ENCODE data around the gene PGGHG.
"Not testable (repeated sequence)": the region's sequence is repeated elsewhere in the genome, so short reads cannot be mapped to it uniquely, and the experiment has no call there.

The PGGHG gene

DNA sequence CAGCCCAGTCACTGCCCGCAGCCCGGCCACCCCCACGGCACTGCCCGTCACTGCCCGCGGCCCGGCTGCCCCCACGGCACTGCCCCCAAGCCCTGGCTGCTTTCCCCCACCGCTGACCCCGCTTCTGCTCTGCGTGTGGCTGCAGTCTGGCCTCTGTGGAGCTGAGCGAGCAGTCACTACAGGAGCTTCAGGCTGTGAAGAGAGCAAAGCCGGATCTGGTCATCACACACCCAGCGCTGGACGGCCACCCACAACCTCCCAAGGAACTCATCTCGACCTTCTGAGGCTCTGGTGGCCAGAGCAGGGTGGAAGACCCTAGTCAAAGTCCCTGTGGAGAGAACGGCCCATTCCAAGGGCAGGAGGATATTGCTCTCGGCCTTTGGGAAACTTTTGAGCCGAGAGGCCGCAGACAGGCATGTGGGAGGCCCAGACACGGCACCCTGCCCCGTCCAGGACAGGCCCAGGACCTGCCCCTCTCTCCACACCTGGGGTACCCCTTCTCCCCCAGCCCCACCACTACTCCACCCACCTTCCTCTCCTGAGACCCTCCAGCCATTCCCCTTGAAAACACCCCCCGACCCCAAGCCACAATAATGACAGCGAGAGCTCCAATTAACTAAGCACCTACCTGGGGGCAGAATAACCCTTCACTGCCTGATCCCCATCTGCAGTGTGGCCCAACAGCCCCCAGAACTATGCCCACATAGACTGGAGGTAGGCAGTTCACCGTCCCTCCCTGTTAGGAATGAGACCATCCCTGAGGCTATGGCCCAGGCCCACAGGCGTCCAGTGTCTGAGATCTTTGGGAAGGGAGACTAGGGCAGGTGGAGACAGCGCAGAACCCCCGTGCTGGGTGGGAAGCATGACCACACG, 3.7 kb upstream of the PGGHG start:
- DNase-seq: no peak

DNA sequence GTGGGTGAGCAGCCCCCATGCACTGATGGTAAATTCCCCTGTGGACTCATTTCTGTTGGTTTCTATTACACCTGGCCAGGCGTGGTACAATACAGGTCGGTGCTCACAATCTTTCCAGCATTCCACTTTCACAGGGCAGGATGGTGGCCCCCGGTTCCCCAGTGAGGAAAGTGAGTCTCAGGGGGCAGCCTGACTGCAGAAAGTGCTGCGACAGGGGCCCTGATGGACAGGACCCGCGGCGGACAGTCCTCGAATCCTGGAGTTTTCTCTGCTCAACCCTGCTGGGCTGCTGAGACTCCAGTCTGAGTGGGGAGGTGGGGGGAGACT, 3.1 kb upstream of the PGGHG start:
- no peak for DNase-seq

DNA sequence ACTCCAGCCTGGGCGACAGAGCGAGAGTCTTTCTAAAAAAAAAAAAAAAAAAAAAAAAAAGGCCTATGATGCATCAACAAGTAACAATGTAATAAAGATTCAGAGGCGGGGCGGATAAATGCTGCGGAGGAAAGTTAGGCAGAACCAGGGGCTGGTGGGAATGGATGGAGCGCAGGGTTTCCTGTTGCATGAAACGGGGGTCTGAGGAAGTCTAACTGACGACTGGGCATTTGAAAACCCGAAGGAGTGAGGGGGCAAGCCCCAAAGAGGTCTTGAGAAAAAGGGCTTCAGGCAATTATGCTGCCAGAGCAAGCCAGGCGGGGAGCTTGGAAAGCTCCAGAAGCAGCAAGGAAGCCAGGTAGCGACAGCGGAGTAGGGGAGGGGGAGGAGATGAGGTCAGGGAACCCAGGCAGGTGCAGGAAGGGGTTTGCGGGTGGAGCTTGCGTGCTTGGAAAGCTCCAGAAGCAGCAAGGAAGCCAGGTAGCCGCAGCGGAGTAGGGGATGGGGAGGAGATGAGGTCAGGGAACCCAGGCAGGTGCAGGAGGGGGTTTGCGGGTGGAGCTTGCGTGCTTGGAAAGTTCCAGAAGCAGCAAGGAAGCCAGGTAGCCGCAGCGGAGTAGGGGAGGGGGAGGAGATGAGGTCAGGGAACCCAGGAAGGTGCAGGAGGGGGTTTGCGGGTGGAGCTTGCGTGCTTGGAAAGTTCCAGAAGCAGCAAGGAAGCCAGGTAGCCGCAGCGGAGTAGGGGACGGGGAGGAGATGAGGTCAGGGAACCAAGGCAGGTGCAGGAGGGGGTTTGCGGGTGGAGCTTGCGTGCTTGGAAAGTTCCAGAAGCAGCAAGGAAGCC, 1.7 kb upstream of the PGGHG start:
- not testable (repeated sequence) for DNase-seq

DNA sequence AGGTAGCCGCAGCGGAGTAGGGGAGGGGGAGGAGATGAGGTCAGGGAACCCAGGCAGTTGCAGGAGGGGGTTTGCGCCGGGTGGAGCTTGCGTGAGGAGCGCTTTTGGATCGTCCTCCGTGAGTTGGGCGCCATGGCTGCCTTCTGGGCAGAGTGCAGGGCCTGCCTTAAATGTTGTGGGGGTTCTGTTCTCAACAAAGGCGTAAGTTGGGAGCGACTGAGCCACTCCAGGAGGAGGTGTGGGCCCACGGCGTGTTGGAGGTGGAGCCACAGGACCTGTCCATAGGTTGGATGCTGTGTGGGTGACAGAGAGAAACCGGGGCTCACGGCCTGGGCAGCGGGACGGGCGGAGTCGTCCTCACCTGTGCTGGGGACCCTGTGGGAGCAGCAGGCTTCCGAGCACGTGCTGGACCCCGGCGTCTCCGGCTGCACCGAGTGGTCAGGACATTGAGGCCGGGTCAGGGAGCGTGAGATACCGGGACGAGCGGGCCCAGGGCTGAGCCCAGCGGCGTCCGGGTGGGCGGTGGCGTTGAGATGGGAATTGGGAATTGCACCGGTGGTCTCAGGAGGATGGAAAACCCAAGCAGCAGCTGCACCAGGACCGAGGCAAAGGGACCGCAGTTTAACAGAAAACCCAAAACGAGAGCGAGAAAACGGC, 977 bp upstream of the PGGHG start:
- DNase-seq: no peak

DNA sequence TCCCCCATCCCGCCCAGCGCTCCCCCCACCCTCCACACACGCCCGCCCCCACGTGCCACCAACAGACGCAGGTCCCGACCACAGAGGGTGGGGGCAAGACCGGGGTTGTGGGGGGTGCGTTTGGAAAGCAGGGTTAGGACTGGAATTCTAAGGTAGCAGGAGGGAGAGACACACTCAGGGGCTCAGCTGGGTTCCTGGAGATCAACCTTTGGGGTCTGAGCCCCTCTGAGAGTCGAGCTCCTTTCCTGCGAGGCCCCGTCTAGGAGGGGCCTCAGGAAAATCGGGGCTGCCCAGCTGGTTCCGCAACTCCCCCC, 429 bp downstream of the PGGHG start:
- DNase-seq: no peak

DNA sequence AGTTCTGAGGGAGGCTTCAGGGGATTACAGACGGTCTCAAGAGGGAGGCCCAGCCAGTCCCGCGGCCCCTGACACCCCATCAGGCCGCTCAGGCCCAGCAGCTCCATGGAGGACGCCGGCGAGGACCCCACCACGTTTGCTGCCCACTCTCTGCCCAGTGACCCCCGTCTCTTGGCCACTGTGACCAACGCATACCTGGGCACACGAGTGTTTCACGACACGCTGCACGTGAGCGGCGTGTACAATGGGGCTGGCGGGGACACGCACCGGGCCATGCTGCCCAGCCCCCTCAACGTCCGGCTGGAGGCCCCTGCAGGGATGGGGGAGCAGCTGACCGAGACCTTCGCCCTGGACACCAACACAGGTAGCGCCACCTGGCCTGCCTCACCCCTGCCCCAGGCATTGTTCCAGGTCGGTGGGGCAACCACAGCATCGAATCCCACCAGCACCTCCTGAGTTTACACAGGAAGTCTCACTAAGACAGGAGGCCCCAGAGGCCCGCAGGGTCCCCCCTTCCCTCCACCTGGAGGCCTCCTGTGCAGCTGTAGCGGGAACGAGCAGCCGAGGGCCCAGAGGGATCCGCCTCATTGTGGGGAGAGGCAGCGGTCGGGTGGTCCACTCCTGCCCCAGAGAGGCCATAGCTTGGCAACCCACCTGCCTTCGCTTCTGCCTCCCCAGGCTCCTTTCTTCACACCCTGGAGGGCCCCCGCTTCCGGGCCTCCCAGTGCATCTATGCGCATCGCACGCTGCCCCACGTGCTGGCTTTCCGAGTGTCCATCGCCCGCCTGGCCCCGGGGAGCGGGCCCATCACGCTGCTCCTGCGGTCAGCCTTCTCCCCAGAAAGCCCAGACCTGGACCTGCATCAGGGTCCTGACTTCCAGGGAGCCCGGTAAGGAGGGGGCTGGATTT, 1.0 kb downstream of the PGGHG start:
- no peak for DNase-seq

DNA sequence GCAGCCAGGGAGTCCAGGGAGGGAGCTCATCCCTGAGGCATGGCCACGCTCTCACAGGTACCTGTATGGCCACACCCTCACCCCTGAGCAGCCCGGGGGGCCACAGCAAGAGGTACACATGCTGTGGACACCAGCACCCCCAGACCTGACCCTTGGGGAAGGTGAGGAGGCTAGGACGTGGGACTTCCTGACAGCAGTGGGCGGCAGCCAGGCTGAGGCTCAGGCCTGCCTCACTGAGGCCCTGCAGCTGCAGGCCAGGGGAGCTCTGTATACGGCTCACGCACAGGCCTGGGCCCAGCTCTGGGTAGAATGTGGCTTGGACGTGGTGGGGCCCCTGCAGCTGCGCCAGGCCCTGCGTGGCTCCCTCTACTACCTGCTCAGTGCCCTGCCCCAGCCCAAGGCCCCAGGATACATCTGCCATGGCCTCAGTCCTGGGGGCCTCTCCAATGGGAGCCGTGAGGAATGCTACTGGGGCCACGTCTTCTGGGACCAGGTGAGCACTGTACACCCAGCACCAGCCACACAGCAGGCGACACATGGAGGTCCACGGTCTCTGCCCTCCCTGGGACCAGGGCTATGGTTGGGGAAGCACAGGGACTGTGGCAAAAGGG, 1.8 kb downstream of the PGGHG start:
- no peak for DNase-seq

DNA sequence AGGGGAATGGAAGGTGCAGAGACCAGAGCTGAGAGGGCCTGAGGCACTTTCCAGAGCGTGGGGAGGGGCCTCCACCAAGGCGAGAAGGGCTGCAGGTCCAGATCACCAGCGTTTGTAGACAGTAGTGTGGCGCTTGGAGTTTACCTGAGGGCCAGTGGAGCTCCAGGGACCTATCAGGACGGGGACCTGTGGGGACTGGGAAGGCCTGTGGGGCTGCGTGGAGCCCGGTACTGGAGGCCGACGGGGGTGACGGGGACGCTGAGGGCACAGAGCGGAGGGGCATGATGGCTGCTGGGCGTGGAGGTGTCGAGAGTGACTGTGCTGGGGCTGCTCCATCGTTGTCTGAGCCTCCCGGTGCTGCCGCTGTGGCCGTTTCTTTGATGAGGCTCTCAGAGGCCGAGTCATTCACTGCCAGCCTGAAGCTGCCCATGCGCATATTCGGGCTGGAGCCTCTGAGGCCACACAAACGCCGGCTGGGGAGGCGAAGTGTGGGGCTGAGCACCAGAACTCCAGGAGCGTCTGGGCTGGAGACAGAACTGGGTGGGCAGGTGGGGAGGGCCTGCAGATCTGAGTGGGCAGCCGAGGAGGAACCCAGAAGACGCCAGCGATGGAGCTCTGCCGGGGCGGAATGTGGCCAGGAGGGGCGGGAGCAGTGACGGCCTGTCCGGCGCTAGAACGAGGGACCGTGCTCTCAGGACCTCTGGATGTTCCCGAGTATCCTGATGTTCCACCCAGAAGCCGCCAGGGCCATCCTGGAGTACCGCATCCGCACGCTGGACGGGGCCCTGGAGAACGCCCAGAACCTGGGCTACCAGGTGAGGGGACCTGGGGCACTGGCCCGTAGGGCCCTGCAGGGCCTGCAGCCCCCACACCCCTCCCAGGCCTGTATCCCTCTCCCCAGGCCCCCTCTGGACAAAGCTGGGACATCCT, 2.6 kb downstream of the PGGHG start:
- DNase-seq: no peak

DNA sequence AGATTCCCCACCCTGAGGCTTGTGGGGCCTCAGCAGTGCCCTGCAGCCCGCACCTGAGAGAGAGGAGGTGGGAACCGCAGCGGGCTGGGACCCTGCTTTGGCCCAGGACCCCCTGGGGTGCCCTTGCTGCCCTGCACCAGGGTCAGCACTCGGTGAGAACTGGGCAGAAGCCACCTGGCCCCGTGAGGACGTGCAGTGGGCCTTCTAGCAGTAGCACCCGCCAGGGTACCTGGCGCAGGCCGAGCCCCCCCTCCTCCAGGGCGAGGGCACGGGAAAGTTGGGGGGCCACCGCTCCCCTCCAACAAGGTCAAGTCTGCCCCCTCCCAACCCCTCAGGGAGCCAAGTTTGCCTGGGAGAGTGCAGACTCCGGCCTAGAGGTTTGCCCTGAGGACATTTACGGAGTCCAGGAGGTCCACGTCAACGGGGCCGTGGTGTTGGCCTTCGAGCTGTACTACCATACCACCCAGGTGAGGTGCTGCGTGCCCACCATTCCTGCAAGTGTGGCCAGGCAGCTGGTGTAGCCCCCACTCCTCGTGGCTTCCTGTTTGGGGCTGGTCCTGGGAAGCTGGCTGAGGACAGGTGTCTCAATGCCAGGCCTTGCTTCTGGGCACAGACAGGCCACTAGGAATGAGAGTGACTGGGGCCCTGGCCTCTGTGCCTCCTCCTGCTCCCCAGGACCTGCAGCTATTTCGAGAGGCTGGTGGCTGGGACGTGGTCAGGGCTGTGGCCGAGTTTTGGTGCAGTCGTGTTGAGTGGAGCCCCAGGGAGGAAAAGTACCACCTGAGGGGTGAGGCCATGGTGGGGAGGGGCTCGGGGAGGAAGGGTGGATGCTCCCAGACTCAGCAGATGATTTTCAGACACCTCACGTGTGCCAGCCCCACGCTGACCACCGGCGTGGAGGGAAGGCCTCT, 3.5 kb downstream of the PGGHG start:
- DNase-seq: no peak

DNA sequence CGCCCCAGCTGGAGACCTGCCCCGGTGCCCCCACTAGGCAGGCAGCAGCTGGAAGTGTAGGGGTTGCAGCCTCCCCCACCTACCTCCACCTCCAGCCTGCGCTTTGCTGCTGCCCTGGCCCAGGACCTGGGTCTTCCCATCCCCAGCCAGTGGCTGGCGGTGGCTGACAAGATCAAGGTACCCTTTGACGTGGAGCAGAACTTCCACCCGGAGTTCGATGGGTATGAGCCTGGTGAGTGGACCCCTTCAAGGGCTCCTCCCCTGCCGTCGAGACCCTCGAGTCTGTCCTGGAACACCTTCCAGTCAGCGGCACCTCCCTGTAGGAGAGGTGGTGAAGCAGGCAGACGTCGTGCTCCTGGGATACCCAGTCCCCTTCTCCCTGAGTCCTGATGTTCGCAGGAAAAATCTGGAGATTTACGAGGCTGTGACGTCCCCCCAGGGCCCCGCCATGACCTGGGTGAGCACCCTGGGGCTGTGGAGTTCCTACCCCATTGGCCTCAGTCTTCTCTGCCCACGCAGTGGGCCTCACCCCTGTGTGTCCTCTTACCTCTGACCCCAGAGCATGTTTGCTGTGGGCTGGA, 4.4 kb downstream of the PGGHG start:
- DNase-seq: no peak

DNA sequence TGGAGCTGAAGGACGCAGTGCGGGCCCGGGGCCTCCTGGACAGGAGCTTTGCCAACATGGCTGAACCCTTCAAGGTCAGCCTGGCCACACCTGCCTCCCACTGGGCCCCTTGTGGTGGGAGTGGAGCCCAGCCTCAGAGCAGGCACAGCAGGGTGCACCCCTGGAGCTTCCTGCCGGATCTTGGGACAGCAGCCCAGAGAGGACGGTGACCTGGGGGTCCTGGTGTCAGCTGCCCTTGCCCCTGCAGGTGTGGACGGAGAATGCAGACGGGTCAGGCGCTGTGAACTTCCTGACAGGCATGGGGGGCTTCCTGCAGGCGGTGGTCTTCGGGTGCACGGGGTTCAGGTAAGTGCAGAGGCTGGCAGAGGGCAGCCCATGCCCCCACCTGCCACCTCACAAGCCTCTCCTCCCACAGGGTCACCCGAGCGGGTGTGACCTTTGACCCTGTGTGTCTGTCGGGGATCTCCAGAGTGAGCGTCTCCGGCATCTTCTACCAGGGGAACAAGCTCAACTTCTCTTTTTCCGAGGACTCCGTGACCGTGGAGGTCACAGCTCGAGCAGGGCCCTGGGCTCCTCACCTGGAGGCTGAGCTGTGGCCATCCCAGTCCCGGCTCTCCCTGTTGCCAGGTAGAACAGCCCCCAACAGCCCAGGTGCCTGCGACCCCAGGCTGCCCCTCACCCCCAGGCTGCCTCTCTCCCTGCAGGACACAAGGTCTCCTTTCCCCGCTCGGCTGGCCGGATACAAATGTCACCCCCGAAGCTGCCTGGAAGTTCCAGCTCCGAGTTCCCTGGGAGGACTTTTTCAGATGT, 5.1 kb downstream of the PGGHG start:
- no peak for DNase-seq

DNA sequence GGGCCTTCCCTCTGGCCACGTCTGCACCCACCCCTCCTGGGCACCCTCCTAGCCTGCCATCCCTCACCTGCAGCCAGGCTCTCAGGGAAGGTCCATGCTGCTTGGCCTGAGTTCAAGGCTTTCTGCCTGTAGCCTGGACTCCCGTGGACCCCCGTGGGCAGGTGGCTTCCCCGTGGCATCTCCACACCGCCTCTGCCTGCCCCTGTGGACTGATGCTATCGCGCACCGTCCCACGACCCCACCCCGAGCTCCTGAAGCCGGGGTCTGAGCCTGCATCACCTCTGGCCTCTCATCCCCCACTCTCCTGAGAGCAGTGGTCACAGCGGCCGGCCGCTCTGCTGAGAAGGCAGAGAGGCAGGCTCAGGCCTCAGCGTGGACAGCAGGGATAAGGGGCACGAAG, 5.9 kb downstream of the PGGHG start:
- no peak for DNase-seq

DNA sequence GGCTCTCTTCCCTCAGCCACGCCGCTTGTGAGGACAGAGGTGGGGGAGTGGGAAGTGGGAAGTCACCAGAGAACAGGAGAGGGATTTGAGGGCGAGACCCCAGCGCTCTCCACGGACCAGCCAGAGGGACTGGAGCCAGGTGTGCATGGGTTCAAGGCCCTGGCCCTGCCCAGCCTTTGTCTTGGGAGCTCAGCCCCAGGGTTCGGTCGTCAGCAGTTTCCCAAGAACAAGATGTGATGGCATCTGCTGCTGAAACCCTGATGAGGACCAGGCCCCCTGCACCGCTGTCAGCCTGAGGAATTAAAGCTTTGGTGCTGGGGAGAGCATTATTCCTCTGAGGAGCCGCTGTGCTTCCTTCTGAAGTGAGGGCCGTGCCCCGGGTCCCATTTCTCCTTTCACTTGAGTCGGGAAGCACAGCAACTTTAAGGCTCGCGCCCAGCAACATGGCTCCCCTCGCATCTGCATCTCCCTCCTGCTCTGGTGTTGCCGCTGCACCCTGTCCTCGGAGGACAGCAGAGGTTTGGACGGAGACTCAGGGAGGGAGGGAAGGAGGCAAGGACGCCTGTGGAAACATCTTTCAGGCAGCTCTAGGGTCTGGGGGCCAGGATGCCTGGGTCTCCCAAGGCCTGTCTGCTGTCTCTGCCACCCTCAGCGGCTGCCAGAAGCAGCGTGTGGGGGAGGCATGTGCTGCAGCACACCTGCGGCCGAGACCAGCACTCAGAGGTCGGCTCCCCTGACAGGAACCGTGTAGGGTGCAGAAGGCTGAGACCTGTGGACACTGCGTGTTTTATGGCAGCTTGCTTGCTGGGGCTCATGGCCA, 6.6 kb downstream of the PGGHG start:
- DNase-seq: no peak

DNA sequence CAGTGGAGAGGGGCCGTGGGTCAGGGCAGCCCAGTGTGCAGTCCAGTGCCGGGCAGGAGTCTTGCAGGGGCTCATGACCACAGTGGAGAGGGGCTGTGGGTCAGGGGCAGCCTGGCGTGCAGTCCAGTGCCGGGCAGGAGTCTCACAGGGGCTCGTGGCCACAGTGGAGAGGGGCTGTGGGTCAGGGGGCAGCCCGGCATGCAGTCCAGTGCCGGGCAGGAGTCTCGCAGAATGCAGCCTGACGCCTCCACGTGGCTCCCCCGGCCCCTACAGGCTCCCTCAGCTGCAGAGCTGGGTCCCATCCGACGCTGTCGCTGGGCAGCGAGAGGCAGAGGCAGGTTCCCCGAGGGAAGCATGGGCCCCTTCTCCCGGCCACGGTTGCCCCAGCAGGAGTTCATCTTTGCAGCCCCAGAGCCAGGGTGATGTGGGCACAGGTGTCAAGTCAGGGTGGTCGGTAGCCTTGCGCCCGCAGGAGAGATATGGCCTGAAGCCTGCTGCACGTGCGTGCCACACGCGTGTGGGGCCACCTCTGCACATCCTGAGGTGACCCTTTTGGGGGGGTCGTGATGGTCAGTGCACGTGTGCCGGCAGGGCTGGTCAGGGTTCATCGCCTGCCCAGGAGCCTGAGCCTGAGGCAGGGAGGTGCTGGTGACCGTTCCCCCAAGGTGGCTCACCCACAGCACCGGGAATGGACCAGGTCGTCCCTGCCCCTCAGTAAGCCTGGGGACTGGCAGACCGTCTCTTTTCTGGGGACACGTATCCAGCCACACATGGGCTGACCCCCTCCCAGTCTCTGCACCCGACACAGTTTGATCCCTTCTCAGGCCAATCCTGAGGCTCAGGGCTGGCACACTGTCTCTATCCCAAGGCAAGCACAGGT, 7.5 kb downstream of the PGGHG start:
- DNase-seq: no peak

DNA sequence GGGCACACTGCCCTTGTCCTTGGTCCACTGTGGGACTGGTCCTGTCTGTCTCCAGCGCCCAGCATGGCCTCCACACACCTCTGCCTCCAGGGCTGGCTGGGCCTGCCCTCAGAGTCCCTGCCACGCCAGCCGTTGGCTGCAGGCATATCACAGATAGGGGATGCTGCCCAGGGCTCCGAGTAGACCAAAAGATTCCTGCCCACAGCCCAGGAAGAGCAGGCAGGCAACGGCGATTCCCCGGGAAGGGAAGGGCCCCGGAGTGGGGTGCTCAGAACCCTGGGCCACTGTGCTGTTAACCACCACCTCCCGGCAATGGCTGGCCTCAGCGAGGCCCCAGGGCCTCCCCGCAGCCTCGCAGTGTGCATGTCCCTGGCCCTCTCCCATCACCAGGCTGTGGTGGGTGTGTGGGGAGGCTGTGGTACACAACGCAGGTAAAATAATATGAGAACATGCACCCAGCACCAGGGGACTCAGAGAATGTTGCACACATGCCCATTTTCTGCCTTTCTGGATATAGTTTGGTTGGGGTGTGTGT, 8.2 kb downstream of the PGGHG start:
- no peak for DNase-seq

All from hypothalamus (tissue), 51 donors.